Aorta (tissue), 5 donors: ENCODE data around the gene IGDCC3. TPM values are rescaled to one million over a fixed set of nuclear protein-coding genes. Genes with fewer than 3 reads are reported as not detected.

ENCODE experiments used
- ATAC-seq: fragments of 200-7000 bp; cut with Tn5 transposase; one replicate; pipeline ENCODE4 v1.9.1; 2022; ENCODE audit warnings: moderate library complexity; ENCODE audit not compliant: low FRiP score
- DNase-seq, 2 donors: peaks; one replicate each; pipeline ENCODE4 v3.0.0-alpha.2; 2020
- H3K27ac ChIP-seq, 2 donors: one replicate each; pipeline ENCODE4 v1.5.1; 2013; ENCODE audit warnings: low read length in 2 of 2, mild to moderate bottlenecking in 2 of 2, moderate library complexity in 2 of 2, control low read depth in 1 of 2, inconsistent platforms in 1 of 2, low read depth in 1 of 2
- H3K27me3 ChIP-seq, 2 donors: one replicate each; pipeline ENCODE4 v1.6.1; 2013; ENCODE audit warnings: control low read depth in 1 of 2, low read length in 1 of 2, mild to moderate bottlenecking in 1 of 2, moderate library complexity in 1 of 2; ENCODE audit not compliant: insufficient read depth in 2 of 2, control insufficient read depth in 1 of 2
- H3K36me3 ChIP-seq, 2 donors: one replicate each; pipeline ENCODE4 v1.6.1; 2013; ENCODE audit warnings: control low read depth in 1 of 2, low read length in 1 of 2, mild to moderate bottlenecking in 1 of 2; ENCODE audit not compliant: insufficient read depth in 2 of 2, control insufficient read depth in 1 of 2
- H3K4me1 ChIP-seq, 2 donors: one replicate each; pipeline ENCODE4 v1.6.1; 2013; ENCODE audit warnings: low read length in 2 of 2, control low read depth in 1 of 2, mild to moderate bottlenecking in 1 of 2, moderate library complexity in 1 of 2; ENCODE audit not compliant: insufficient read depth in 2 of 2, control insufficient read depth in 1 of 2
- H3K4me3 ChIP-seq, 2 donors: one replicate each; pipeline ENCODE4 v1.5.1; 2013; ENCODE audit warnings: low read length in 2 of 2, control low read depth in 1 of 2, mild to moderate bottlenecking in 1 of 2
- H3K9me3 ChIP-seq: one replicate; pipeline ENCODE4 v1.6.1; 2013; ENCODE audit warnings: mild to moderate bottlenecking, low read length; ENCODE audit not compliant: control insufficient read depth
- WGBS, 2 donors: extraction: QIAGEN DNeasy Blood & Tissue Kit; methylation state at CpG; one replicate each; pipeline ENCODE4 v1.1.7; 2013; 5-methylcytosine and 5-hydroxymethylcytosine counted together
- intact Hi-C, 2 donors: fragments of 100-400 bp; cut with DNase I; formaldehyde crosslinking; loops; one replicate each; pipeline versions ENCODE4 v1.14.2 to v1.15.0; 2022
- polyA plus RNA-seq, 2 donors: library from polyadenylated mRNA; stranded (reverse); fragments of 200-250 nt; gene quantifications; one replicate each; pipeline ENCODE4 v1.2.3, GENCODE V29; 2013
- total RNA-seq, 2 donors: library from RNA; stranded (reverse); fragmentation: NEBNext Ultra II Directional; extraction: Animal tissue kit (Norgen Biotek cat#: 25700); gene quantifications; one replicate each; pipeline ENCODE4 v1.2.1, GENCODE V29; 2021
- donor health status: healthy with polysubstance abuse.
- donor health status: Bipolar disorder and iron deficiency.
- donor health status: DM: no; HTN: no; CAD: no.
- donor health status: DM: no; HTN: no; CAD: no.
- donor health status: DM: yes; HTN: yes; CAD: no.

Gene IGDCC3
- total and polyA plus RNA-seq, 4 donors, result not detected

DNA sequence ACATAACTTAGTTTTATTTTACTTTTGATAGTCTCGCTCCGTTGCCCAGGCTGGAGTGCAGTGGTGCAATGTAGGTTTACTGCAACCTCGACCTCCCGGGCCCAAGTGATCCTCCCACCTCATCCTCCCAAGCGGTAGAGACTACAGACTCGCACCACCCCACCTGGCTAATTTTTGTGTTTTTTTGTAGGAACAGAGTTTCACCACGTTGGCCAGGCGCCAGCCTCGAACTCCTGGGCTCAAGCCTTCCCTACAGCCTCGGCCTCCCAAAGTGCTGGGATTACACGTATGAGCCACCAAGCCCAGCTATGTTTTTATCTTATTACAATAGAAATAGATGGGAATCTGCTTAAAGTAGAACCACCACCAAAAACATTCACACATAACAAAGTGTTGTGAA lies 79.1 kb downstream of the IGDCC3 start:
- Histone ChIP-seq H3K9me3 (no peaks in the 10 kb centered on the region), H3K4me1 (no peaks in the 10 kb centered on the region), H3K36me3 (no peaks in the 10 kb centered on the region), H3K27me3 (no peaks in the 10 kb centered on the region), H3K4me3 (no peak overlapping the region), H3K27ac (no peak overlapping the region)
- no peak for ATAC-seq
- WGBS, 2 donors, result 76 to 80% methylated on average over 11 of the region's 11 CpGs
- intact Hi-C loops, result loop anchor here in 1 of 2 donors (10.0 kb wide), 1 partner anchor 114 kb away; the partner anchor contains the start of gene CLPX
- no peak for DNase-seq

DNA sequence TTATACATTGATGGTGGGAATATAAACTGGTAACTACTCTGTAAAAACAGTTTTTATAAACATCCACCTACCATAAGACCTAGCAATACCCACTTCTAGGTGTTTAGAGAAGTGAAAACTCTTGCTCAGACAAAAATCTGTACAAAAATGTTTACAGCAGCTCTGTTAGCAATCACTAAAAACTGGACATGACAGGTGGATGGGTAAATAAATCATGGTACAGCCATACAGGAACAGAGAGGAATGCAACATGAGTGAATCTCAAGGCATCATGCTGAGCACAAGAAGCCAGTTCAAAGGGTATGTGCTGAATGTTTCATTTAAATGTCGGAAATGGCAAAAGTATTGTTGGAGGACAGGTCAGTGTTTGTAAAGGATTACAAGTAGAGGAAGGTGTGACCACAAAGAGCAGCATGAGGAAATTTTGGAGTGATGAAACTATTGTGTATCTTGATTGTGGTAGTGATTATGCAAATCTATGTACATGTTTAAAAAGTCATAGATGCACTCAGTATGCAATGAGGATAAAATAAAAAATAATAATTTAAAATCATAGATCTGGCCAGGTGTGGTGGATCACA lies 84.8 kb downstream of the IGDCC3 start:
- 75 to 83% methylated on average over 1 of the region's 1 CpG for WGBS, 2 donors
- no peak overlapping the region for H3K4me3 ChIP-seq
- no peaks in the 10 kb centered on the region for H3K27me3 ChIP-seq
- H3K27ac ChIP-seq, result no peak overlapping the region
- no peaks in the 10 kb centered on the region for H3K36me3 ChIP-seq
- intact Hi-C loops, result loop anchor here in 1 of 2 donors (10.0 kb wide), 1 partner anchor 108 kb away; the partner anchor contains the start of gene CLPX
- H3K9me3 ChIP-seq, result no peaks in the 10 kb centered on the region
- DNase-seq (no peak), ATAC-seq (no peak)
- H3K4me1 ChIP-seq, result no peaks in the 10 kb centered on the region

DNA sequence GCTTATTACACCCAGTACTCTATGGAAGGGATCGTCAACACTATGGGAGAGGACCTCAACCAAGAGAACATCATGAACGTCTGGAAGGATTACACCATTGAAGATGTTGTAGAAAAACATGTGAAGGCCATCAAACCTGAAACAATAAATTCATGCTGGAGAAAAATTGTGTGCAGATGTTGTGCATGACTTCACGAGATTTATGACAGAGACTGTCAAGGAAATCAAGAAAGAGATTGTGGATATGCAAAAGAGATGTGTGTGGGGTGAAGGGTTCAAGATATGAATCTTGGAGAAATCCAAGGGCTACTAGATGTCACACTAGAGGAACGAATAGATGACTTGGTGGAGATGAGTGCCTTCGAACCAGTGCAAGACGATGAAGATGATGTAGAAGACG lies 87.6 kb downstream of the IGDCC3 start:
- H3K4me1 ChIP-seq, result no peaks in the 10 kb centered on the region
- no peak for DNase-seq
- WGBS, 2 donors, result 87% methylated on average over 7 of the region's 7 CpGs
- H3K9me3 ChIP-seq, result no peaks in the 10 kb centered on the region
- intact Hi-C loops, result loop anchor here in 1 of 2 donors (10.0 kb wide), 1 partner anchor 105 kb away; the partner anchor contains the start of gene CLPX
- no peaks in the 10 kb centered on the region for H3K36me3 ChIP-seq
- H3K27ac ChIP-seq, result no peak overlapping the region
- H3K4me3 ChIP-seq, result no peak overlapping the region
- H3K27me3 ChIP-seq, result no peaks in the 10 kb centered on the region
- ATAC-seq, result no peak

DNA sequence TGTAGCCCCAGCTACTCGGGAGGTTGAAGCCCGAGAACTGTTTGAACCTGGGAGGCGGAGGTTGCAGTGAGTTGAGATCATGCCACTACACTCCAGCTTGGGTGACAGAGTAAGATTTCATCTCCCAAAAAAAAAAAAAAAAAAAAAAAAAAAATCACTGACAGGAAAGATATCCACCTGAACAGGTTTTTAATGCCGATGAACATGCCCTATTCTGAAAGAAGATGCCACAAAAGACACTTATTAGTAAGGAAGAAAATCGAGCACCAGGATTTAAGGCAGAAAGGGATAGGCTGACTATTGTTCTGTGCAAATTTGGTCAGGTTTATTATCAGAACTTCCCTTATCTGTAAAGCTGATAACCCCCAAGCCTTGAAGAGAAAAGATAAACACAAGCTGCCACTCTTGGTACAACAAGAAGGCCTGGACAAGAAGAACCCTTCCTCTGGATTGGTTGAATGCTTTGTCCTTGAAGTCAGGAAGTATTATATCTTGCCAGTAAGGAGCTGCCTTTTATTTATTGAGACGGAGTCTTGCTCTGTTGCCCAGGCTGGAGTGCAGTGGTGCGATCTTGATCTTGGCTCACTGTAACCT lies 88.4 kb downstream of the IGDCC3 start:
- H3K36me3 ChIP-seq, result no peaks in the 10 kb centered on the region
- H3K9me3 ChIP-seq, result no peaks in the 10 kb centered on the region
- ATAC-seq (no peak), DNase-seq (no peak)
- WGBS, 2 donors, result 87% methylated on average over 7 of the region's 7 CpGs
- H3K4me3 ChIP-seq, result no peak overlapping the region
- no peak overlapping the region for H3K27ac ChIP-seq
- no peaks in the 10 kb centered on the region for H3K4me1 ChIP-seq
- H3K27me3 ChIP-seq, result no peaks in the 10 kb centered on the region
- intact Hi-C loops, result no loop called here

DNA sequence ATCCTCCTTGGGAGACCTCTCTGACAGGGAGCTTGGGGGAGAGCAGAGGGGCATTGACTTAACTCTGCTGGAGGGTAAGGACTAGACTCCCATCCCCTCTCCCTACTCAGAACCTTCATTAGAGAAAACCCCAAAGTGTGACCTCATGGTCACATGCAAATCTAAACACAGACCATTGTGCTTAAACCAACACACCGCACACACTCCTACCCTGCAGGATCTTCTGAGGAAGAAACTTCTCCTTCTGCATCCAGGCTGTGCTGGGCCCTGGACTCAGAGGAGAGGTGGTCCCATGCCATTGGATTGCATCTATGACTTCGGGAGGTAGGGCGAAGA lies 90.3 kb downstream of the IGDCC3 start:
- Histone ChIP-seq H3K27ac (peak overlapping the region in 1 of 2 donors; percentile 4), H3K9me3 (no peaks in the 10 kb centered on the region), H3K27me3 (no peaks in the 10 kb centered on the region), H3K36me3 (no peaks in the 10 kb centered on the region), H3K4me3 (no peak overlapping the region), H3K4me1 (no peaks in the 10 kb centered on the region)
- WGBS, 2 donors, result 94 to 98% methylated on average over 3 of the region's 3 CpGs
- intact Hi-C loops, result no loop called here
- DNase-seq (no peak), ATAC-seq (no peak)

GRCh38 chr15:65286704-65287519 lies 90.9 kb downstream of the IGDCC3 start, which contains the start of gene PARP16:
PARP16 (minus strand) TSS chr15:65286883; CDS start chr15:65286426, 457 bp downstream.
- WGBS, 2 donors, result 1 to 2% methylated on average over 30 to 62 of the region's 62 CpGs
- Histone ChIP-seq H3K4me3 (peak within 1 kb of the TSS; percentile 43 to 55), H3K9me3 (no peaks in the 10 kb centered on the region), H3K27me3 (no peaks in the 10 kb centered on the region), H3K36me3 (no peaks in the 10 kb centered on the region), H3K27ac (peak within 1 kb of the TSS; percentile 32 to 54), H3K4me1 (no peaks in the 10 kb centered on the region)
- intact Hi-C loops, result no loop called here
- ATAC-seq, result peak; percentile 95
- DNase-seq, result peak; percentile 95 to 97

DNA sequence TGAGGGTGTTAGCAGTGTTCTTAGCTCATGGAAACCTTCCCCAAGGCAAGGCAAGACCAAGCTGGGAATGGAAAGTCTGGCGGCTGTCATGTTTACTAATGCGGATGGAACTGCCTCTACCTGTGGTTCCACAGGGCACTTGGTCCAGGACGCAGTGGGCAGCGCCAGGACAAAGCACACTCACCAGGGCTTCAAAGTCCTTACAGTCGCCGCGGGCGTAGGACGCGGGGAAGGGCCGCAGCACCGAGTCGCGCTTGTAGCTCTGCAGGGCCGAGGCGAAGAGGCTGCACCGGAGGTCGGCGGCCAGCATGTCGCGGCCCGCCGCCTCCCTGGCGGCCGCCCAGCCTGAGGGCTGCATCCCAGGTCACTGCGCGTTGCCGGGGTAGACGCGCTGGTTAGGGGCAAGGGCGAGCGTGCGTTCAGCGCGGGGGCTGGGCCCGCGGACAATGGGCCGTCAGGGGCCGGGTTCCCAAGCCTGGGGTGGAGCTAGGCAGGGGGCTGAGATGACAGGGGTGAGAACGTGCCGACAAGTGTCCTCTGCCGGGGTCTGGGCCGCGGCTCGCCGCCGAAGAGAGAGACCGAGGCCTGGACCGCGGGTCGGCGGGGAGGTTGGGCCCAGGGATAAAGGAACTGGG lies 91.6 kb downstream of the IGDCC3 start:
- H3K27ac ChIP-seq, result peak overlapping the region in 1 of 2 donors; percentile 45
- WGBS, 2 donors, result 0% methylated on average over 46 to 52 of the region's 52 CpGs
- no peaks in the 10 kb centered on the region for H3K27me3 ChIP-seq
- H3K4me1 ChIP-seq, result no peaks in the 10 kb centered on the region
- intact Hi-C loops, result no loop called here
- H3K36me3 ChIP-seq, result no peaks in the 10 kb centered on the region
- H3K9me3 ChIP-seq, result no peaks in the 10 kb centered on the region
- peak overlapping the region; percentile 43 to 55 for H3K4me3 ChIP-seq
- ATAC-seq, result peak; percentile 73
- no peak for DNase-seq

DNA sequence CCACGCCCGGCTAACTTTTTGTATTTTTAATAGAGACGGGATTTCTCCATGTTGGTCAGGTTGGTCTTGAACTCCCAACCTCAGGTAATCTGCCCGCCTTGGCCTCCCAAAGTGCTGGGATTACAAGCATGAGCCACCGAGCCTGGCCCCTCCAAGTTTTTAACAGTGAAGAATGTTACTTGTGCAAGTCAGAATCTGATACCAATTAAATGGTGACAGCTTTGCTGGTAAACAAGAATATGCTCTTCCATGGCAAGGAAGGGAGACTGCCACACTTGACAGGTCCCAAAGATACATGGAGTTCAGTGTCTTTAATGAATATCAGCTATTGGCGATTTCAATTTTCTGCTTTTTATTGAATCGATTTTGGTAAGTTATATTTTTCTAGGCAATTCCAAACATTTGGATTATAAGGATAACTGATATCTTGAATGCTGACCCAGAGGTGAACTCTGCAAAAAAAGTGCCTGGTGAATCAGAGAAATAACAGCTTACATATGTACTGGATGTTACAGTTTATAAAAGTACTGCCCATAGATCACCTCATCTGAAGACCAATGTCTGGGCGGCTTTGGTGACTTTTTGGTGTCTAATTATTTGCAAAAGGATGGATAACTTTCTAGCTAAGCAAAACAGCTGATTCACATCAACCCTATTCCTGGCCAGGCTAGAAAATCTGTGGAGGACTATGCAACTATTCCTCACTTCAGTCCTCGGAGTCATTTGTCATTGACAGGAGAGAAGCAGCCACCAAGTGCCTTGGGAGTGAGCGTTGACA lies 92.3 kb downstream of the IGDCC3 start:
- intact Hi-C loops, result no loop called here
- no peaks in the 10 kb centered on the region for H3K27me3 ChIP-seq
- ATAC-seq, result no peak

More for the DNA sequence above, 92.3 kb downstream of the IGDCC3 start:
- Histone ChIP-seq H3K9me3 (no peaks in the 10 kb centered on the region), H3K4me3 (peak overlapping the region; percentile 43 to 55), H3K36me3 (no peaks in the 10 kb centered on the region), H3K4me1 (no peaks in the 10 kb centered on the region), H3K27ac (peak overlapping the region in 1 of 2 donors; percentile 45)
- 67 to 70% methylated on average over 10 of the region's 10 CpGs for WGBS, 2 donors
- DNase-seq, result no peak
